Loucy (cell line): ENCODE results near the gene CBX4.

Experiments used
- EZH2phosphoT487 ChIP-seq: fragments of 200-600 bp; IDR thresholded peaks from 2 replicates; pipeline ENCODE4 v1.6.1; 2018; ENCODE audit warnings: antibody characterized with exemption, mild to moderate bottlenecking, moderate library complexity, borderline replicate concordance
- TF ChIP-seq, protein P1 (sequence below): fragments of 200-600 bp; sonication (generic); conservative IDR thresholded peaks from 2 replicates; pipeline ENCODE4 v1.5.1; 2014; ENCODE audit warnings: mild to moderate bottlenecking, antibody characterized with exemption, low read length

GRCh38 chr17:79877041-79877440 lies 37.8 kb upstream of the CBX4 start:
- TF ChIP-seq, protein P1, sequence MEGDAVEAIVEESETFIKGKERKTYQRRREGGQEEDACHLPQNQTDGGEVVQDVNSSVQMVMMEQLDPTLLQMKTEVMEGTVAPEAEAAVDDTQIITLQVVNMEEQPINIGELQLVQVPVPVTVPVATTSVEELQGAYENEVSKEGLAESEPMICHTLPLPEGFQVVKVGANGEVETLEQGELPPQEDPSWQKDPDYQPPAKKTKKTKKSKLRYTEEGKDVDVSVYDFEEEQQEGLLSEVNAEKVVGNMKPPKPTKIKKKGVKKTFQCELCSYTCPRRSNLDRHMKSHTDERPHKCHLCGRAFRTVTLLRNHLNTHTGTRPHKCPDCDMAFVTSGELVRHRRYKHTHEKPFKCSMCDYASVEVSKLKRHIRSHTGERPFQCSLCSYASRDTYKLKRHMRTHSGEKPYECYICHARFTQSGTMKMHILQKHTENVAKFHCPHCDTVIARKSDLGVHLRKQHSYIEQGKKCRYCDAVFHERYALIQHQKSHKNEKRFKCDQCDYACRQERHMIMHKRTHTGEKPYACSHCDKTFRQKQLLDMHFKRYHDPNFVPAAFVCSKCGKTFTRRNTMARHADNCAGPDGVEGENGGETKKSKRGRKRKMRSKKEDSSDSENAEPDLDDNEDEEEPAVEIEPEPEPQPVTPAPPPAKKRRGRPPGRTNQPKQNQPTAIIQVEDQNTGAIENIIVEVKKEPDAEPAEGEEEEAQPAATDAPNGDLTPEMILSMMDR, result no peak
- TF ChIP-seq EZH2phosphoT487, result no peak
